Measurements from ENCODE around the gene GFER.
A peak's percentile ranks its signal among the peaks of the same experiment; 100 is the strongest.

The GFER gene

DNA sequence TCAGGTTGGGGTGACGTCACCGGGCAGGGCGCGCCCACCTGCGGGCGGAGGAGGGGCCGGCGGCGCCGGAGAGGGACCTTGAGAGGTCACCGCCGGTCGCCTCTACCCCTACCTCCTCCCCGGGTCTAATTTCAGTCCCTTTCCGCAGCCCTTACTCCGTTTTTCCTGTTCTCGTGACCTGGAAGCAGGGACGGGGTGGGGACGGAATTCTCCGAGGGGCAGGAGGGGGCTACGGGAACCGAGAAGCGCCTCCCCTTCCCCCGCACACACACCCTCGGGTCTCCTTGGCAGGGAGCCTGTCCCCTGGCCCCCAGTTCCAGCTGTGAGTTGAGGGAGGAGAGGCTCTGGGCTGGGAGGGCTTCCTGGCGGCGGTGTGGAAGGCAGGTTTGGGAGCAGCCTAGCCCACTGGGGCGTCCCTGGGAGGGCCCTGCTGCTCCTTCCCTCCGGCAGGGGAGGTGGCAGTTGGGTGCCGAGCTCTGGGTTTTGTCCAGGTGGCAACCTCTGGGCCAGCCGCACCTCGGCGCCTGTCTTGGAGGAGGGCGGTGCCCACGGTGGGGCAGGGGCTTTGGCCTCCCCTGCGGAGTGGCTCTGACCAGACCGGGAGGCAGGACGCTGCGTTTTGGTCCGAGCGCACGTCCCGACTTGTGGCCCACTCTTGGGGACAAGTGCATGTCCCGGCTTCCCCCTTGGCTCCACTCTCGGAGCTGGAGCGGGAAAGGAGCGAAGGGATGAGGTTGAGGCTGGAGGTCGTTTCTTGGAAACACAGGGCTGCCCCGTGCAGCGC is 6.5 kb downstream of the GFER start:
- no peak for DNase-seq (ENCODE audit: low read depth)

DNA sequence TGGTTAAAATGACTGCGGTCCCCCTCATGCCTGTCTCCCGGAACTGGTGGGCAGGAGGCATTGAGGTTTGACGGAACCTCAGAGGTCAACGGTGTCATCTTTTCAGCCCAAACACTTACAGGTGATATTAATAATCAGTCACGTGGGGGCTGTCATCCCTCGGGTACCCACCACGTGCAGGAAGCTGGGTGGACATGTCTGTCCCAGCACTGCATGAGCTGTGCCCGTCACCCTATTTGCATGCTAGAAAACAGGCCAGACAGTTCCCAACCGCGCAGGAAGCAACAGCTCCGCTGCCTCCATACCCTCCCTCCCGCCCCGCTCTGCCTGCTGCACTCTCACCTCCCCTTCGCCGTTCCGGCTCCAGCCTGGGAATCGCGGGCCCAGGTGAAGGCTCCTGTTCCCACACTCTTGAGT is 7.2 kb downstream of the GFER start:
- DNase-seq (ENCODE audit: low read depth): no peak

DNA sequence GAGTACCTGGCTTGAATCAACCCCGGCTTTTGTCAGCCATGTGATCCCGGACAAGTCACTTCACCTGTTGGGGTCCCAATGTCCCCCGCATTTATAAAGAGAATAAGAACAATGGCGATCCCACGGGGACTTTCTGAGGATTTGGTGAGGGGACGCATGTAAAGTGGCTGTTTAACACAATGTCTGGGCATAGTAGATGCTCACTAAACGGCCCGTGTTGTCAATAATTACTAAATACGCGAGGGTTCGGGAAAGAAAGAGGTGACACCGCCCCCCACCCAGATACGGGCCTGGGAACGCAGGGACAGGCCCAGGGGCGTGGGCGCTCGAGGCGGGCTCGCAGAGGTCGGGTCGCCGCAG is 7.6 kb downstream of the GFER start:
- no peak for DNase-seq (ENCODE audit: low read depth)

DNA sequence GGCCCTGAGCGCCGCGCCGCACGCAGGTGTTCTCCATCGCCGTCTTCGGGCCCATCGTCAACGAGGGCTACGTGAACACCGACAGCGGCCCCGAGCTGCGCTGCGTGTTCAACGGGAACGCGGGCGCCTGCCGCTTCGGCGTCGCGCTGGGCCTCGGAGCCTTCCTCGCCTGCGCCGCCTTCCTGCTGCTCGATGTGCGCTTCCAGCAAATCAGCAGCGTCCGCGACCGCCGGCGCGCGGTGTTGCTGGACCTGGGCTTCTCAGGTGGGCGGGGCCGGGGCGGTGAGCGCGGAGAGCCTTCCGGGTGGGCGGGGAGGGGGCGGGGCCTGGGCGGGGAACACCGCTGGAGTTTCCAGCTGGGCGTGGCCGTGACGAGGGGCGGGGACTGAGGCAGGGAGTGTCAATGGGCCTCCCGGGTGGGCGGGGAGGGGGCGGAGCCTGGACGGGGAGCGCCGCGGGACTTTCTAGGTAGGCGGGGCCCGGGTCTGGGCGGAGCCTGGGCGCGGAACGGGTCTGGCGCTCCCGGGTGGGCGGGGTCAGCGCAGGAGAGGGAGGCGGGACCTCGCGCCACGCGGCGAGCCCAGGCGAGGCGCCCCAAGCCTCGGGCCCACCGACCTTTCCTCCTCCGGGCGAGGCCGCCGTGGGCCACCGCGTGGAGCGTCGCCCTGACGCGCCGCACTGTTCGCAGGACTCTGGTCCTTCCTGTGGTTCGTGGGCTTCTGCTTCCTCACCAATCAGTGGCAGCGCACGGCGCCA is 8.1 kb downstream of the GFER start:
- peak; percentile 99 for DNase-seq (ENCODE audit: low read depth)

DNA sequence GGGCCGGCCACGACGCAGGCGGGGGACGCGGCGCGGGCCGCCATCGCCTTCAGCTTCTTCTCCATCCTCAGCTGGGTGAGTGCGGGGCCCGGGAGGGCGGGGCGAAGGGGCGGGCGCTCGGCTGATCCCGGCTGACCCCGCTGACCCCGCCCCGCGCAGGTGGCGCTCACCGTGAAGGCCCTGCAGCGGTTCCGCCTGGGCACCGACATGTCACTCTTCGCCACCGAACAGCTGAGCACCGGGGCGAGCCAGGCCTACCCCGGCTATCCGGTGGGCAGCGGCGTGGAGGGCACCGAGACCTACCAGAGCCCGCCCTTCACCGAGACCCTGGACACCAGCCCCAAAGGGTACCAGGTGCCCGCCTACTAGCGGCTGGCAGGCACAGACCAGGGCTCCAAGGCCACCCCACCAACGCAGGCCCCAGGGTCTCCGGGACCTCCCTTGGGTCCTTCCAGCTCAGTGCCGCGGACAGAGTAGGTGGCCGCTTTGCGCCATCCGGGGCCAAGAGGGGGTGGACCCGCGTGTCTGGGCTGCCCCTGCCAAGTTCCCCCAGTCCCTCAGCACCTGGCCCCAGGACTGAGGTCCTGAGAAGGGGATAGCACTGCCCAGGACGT is 8.8 kb downstream of the GFER start:
- no peak for DNase-seq (ENCODE audit: low read depth)

DNA sequence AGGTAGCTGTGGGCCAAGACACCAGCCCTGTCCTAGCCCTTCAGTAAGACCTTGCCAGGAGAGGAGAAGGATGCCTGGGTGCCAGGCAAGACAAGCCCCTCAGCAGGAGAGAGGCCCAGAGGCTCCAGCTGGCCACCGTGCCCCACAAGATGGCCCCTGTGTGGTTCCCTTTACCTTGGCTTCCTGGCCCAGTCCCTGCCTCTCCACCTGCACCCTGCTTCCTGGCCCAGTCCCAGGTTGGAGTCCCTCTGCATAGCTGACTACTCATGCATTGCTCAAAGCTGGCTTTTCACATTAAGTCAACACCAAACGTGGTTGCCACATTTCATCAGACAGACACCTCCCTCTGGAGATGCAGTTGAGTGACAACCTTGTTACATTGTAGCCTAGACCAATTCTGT is 9.7 kb downstream of the GFER start:
- DNase-seq (ENCODE audit: low read depth): no peak

DNA sequence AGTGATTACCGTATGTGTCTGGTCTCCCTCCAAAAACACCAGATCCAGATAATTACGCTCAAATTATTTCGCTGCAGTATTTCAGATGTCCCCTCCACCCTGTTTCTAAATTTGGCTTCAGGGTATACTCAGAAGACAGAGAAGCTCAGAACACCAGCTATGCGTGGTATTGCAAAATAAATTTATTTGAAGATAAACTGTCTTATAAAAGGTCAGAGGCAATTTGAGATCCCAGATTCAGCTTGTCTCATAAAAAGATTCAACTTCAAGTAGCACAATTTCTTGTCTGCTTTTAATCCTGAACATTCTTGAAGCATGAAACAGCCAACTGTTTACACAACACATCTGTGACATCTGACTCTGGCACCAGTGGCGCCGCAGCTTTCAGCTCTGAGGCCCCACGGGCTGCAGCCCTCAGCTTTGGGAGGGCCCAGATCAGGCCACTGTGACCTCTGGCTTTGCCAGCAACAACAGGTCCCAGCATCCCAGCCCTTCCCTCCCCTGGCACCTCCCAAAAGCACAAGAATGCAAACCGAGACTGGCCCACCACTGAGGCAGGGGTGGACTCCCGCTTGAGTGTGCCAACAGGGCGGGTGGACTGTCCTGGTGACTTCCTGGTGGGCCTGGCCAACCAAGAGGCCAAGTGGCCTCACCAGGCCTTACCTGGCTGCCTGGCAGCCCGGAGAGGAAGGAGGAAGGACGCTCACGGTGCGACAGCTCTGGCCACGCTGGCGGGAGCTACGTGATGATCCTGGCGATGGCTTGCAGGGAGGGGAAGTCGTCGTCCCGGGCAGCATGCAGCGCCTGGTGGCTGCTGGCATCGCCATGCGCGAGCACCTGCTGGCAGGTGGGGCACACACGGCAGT is 13.7 kb downstream of the GFER start:
- DNase-seq (ENCODE audit: low read depth): no peak

DNA sequence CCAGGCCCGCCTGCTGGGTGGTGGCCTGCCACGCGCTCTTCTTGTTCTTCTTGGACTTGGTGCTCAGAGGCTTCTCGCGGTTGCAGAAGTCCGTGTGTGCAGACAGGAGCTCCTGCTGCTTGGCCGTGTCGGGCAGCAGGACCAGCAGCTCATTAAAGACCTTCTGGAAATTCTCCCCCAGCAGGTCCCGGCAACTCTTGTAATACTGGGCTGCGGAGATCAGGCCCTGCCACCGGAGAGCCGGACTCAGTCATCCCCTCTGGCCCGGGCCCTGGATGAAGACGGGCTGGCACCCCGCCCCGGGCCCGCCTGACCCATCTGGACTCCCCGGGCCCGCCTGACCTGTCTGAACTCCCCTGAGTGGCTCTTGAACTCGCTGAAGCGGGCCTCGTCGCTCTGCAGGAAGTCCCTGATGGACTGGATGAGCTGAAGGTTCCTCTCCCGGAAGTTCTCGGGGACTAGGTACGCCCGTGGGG is 14.4 kb downstream of the GFER start:
- no peak for DNase-seq (ENCODE audit: low read depth)

DNA sequence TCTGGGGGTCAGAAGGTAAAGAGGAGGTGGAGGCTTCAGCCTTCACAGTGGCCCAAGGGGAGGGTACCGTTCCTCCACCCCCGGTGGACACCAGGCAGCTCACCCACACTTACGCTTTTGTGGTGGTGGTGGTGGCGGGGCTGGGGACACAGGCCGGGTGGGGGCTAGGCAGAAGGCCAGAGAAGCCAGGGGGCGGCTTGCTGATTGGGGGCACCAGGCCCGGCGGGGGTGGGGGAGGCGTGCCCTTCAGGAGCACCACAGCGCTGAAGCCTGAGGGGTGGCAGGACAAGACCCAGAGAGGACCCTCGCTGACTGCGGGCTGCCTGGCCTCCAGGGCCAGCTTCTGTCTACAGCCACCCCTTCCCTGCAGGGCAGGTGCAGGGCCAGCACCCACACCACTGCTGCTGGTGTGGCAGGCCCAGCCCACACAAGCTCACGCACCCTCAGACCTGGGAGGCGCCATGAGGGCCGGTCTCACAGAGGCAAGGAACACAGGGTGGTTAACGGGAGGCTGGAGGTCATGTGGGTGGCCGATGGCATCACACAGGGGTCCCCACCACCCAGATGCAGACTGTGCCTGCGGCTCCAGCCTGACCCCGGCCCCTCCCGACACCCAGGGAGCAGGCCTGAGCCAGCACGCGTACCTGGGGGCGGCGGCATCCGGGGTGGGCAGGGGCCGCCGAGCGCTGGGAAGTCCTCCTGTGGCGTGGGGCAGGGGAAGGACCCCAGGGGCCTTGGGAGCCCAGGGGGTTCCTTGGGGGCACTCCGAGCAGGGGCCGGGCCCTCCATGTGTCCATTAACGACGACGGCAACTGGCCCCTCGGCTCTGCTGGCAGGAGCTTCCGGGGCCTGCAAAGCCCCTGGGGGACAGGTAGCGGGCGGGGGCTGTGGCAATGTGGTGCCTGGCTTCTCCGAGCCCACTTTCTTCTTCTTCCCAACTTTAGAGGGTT is 15.1 kb downstream of the GFER start:
- no peak for DNase-seq (ENCODE audit: low read depth)

DNA sequence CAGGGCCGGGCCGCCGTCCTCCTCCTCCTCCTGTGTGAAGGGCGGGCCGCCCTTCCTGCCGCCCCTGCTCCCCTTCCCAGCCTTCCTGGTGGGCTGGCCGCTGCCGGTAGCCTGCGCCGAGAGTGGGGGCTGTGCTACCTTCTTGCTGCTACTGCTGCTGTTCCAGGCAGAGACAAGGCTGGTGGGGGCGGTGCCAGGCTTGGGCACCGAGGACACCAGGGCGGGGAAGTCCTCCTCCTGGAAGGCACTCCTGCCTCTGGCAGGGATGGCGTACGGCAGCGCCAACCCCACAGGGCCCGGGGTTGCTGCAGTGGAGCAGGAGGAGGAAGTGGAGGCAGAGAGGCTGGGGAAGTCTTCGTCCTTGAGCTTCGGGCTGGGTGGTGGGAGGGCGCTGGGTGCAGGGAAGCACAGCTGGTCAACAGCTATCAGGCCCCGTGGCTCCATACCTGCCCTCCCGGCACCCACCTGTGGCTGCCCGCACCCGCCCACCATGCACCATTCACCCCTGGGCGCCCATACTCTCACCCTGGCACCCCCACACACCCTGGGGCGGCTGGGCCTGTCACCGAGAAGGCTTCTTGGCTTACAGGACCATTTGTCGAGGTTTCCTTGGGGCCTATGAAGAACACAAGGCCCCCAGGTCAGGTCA is 16.0 kb downstream of the GFER start:
- no peak for DNase-seq (ENCODE audit: low read depth)

DNA sequence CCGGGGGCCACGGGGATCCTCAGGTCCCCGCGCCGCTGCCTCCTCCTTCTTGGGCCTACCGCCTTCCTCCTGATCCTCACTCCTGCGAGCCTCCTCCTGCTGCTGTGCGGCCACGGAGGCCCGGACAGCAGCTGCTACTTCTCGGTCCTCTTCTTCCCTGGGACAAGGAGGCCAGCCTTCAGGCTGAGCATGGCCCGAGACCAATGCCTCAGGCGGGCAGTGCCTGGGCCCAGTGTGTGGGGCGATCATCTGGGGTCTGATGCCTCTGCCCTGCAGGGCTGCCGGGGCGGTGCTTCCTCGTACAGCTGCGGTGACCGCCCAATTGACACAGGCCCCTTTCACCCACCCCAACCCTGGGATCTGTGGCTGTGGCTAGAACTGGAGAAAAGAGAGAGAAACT is 17.0 kb downstream of the GFER start:
- no peak for DNase-seq (ENCODE audit: low read depth)

DNA sequence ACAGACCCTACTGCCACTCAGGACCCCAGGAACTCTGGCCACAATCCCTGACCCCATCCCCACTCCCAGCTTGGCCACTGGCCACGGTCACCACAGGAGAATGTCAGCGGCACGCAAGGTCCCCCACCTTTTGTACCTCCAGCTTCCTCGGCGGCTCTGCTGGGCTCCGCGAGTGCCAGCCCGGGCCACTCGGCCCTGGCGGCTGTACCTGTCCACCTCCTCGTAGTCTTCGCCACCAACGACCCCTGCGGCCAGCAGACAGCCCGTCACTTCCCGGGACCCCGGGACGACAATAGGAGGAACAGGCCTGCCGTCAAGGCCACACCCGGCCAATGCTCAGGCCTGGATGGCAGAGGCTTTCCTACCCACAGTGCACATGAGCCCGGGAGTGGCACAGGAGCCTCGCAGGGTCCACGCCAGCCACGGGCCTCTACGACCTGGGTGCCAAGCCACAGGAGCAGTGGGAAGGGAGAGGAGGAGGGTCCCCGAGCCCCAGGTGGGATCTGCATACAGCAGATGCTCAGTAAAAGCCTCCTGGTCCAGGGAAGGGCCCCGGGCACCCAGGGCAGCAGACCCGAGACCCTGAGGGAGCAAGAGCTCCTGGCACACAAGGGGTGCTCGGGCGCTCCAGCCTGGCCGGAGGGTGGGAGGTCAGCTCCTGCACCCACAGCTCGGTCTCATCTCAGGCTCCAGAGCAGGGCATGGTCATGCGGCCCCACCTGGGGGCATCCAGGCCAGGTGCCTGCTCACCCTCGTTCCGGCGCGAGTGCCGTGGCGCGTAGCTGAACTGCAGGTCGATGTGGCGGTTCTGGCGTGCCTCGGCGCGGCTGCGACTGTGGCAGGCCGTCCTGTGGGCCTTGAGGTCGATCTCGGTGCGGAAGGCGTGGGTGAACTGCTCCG is 17.7 kb downstream of the GFER start:
- no peak for DNase-seq (ENCODE audit: low read depth)

DNA sequence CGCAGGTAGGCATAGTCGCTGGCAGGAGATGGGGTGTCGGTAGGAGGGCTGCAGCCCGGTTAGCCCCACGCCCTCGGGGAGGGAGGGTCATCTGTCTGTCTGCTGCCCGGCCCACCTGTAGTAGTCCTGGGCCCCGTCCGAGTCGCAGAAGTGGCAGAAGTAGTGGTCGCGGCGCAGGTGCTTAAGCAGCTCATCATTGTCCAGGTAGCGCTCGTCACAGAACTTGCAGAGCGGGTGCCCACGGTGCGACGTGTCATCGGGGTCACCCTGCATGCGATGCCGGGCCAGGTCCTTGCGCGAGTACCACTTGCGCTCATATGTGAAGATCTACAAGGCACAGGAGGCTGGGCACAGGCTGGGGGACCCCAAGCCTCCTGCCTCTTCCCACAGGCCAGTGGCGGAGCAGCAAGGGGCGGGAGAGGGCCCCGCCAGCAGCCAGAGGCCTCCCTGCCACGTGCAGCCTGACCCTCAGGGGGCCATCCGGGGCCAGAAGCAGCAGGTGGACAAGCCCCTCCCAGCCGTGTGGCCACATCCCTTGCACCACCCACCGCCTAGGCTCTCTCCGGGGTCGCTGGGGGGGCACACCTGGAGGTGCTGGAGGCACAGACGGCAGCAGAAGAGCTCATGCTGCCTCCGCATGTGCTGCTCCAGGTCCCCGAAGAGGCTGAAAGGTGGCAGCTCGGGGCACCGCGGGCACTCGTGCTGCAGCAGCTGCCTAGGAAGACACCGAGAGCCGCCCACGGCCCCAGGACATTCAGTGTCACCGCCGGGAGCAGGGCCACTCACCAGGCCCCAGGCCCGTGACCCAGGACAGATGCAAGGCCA is 18.6 kb downstream of the GFER start:
- no peak for DNase-seq (ENCODE audit: low read depth)

DNA sequence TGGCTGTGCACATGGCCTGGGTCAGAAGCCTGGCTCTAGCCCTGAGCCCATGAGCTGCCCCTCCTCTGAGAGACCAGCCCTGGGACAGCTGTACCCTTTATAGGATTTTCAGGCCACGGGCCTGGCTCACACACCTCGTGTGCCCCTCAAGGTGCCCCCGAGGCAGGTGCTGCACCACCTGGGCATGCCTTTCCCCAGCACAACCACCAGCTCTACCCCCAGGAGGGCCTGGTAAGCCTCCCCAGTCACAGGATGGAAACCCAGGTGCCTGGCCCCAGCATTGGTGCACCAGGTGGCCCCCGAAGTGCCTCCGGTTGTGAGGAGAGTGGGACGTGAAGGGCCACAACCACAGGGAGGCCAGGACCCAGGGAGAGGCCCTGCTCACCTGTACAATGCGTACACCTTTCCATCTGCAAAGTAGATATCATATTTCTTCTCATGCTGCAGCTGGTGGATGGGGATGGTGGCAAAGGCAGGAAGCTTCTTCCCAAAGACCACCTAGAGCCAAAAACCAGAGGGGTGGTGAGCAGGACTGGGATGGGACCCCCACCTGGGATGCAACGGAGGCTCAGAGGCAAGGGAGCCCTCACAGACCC is 19.3 kb downstream of the GFER start:
- no peak for DNase-seq (ENCODE audit: low read depth)

DNA sequence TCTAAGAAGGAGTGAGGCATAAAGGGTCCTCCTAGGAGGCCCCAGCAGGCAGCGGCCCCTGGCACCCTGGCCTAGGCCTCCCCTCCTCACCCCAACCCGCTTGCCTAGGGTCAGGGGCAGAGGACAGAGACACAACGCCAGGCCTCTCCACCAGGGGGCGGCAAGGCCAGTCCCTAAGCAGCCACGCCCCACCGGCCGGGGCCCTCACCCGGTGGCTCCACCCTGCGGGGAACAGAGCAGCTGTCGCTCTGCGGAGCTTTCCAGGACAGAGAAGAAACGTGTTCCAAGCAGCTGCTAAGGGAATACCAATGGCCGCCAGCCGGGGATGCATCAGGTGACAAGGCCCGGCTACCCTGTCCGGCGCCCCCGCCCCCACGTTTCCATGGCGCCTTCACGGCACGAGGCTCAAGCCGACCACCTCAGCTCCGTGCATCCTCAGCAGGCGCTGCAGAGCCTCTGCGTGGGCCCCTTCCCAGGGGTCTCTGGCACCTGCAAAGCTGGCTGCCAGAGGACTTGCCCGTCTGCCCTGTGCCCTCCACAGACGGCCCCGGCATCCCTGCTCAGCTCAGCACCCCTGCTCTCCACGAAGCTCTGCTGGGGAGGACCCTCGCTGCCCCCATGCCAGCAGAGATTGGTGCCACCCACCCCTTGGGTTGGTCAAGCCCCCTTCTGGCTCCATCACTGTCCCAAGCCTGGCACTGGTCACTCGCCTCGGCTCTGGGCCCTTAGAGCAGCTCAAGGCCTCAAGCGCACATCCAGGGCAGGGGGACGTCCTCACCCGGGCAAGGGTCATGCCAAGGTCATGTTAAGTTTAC is 20.0 kb downstream of the GFER start:
- DNase-seq (ENCODE audit: low read depth): peak; percentile 74

DNA sequence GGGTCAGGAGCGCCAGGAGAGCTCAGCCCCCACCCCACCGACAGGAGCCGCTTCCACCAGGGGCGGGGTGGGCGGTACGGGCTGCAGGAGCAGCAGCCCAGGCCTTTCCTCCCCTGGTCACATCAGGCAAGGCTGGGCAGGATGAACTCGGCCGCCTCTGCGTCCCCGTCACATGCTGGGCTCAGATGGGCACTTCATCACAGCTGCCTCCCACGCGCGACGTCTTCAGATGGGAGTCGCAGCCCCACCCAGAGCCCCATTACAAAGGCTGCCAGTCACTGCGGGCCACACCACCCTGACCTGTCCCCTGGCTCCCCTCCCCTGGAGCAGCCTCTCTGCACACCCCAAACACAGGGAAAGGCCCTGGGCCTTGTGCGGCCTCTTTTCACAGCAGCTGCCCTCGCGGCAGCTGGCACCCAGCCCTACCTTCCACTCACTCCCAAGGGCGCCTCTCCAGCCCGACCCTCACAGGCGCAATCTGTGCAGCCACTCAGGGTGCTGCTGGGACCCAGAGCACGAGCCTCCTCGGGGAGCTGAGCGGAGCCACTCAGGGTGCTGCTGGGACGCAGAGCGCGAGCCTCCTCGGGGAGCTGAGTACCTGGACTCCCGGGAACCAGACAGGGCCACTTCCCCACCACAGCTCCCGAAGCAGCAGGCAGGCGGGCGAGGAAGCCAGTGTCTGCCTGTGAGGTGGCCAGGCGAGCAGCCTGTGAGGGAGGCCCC is 21.0 kb downstream of the GFER start:
- DNase-seq (ENCODE audit: low read depth): no peak

DNA sequence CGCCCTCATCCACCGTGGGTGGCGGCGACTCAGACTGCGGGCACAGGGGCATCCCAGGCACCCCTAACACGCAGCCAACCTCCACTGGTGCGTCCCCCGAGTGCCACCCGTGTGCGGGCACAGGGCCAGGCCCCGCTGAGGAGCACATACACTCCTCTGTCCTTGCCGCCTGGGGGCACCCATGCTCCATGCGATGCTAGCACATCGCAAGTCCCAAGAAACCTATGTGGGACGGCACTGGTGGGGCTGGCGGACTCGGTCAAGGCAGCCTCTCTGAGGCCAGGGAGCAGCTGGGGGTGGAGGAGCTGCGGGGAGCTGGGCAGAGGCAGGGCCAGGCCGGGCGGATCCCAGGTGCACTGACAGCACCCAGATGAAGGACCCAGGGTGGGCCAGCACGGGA is 21.7 kb downstream of the GFER start:
- DNase-seq (ENCODE audit: low read depth): no peak
